DMS114 treated with DMSO at 0.1 percent for 48 hours (cell line): ENCODE results near the gene CRHR1.

Experiments used
- DNase-seq: peaks from one replicate; lab custom pipeline; 2025; ENCODE audit not compliant: unreplicated experiment; lab: John Stamatoyannopoulos, UW

CRHR1 gene

DNA sequence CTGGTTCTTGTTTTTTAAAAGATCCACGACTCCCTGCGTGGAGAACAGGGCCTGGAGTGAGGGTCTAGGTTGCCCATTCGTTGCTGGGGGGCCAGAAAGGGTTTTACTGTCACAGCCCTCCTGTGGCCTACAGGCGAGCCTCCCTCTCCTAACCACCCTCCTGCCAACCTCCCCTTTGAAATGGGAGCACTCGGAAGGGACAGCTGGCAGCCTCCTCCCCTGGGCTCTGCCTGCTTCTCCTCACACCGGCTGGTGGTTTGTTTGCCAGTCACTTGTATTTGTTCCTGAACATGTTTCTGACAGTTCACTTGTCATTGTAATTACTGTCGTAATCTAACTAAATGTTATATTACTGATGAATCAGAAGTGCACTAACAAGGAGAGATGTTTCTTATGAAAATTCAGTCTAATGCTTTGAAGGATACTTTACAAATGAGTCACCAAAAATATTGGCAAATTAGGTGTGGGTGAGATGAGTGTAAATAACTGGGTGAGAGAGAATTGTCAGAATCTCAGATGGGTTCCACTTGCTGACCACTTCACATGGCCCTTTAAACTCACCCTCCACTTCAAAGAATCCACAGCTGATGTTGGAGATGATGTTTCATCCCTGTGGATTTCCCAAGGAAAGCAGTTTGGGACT is 57.9 kb downstream of the CRHR1 start:
- no peak for DNase-seq

- no peak for DNase-seq
These were observed 59.6 kb downstream of the CRHR1 start for GRCh38 chr17:45843722-45844121.

- DNase-seq, result no peak
These were observed 60.7 kb downstream of the CRHR1 start, which contains the start of gene SPPL2C for GRCh38 chr17:45844695-45845375. TSS of gene SPPL2C (plus strand) at chr17:45844881. CDS start at chr17:45844907, 26 bp downstream.

DNA sequence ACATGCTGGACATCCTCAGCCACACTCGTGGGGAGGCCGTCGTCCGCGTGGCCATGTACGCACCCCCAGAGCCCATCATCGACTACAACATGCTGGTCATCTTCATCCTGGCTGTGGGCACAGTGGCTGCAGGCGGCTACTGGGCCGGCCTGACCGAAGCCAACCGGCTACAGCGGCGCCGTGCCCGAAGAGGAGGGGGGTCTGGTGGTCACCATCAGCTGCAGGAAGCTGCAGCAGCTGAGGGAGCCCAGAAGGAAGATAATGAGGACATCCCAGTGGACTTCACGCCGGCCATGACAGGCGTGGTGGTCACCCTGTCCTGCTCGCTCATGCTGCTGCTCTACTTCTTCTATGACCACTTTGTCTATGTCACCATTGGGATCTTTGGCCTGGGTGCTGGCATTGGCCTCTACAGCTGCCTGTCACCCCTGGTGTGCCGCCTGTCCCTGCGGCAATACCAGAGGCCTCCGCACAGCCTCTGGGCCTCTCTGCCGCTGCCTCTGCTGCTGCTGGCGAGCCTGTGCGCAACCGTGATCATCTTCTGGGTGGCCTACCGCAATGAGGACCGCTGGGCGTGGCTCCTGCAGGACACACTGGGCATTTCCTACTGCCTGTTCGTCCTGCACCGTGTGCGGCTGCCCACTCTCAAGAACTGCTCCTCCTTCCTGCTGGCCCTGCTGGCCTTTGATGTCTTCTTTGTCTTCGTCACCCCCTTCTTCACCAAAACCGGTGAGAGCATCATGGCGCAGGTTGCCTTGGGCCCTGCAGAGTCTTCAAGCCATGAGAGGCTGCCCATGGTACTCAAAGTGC is 61.5 kb downstream of the CRHR1 start:
- no peak for DNase-seq

GRCh38 chr17:45846223-45846622 is 62.1 kb downstream of the CRHR1 start:
- no peak for DNase-seq

GRCh38 chr17:45846646-45847045 is 62.5 kb downstream of the CRHR1 start:
- no peak for DNase-seq

DNA sequence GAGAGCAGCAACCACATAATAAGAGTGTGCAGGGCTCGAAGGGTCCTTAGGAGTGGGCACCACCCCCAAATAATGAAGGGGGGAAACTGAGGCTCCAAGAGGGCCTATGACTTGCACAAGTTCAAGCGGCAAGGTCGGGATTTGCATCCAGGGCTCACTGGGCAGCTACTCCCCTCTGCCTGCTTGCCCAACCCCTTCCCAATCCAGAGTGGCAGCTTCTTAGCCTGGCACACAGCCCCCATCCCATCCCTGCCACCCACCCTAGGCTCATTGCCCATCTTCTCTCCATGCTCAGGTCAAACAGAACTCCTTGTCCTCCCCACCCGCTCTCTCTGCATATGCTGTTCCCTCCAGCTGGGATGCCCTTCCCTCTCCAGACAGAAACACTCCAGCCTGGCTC is 63.0 kb downstream of the CRHR1 start:
- no peak for DNase-seq

DNA sequence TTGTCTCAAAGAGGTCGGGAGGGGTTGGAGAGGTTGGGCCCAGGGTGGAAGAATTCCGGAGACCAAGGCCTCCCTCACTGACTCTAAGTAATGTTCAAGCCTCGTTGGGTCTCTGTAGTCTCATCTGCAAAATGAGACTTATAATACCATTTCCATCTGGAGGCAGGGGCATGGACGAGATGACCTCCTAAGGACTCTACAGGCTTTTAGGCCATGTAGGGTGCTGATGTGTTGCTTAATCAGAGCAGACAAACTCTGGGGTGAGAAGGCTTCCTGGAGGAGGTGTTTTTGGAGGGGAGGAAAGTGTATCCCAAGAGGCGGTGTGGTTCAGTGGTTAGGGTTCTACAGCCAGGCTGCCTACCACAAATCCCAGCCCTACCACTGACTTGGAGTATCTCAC is 63.6 kb downstream of the CRHR1 start:
- DNase-seq, result no peak

DNA sequence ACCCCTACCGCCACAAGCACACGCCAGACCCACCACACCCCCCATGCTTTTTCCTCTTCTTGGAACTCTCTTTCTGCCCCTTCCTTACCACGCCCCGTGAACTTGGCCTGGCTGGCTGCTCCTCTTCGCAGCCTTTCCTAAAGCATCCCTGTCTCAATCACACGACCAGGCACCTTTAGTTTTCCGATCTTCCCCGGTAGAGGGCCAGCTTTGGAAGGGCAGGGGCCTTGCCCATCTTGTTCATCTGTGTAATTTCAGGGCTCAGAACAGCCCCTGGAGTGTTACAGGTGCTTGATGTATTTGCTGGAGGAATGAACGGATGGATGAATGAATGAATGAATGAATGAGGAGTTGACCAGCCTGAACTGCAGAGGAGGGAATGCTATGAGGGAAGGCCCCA is 64.3 kb downstream of the CRHR1 start:
- no peak for DNase-seq

GRCh38 chr17:45848868-45849535 is 64.9 kb downstream of the CRHR1 start:
- DNase-seq, result no peak

DNA sequence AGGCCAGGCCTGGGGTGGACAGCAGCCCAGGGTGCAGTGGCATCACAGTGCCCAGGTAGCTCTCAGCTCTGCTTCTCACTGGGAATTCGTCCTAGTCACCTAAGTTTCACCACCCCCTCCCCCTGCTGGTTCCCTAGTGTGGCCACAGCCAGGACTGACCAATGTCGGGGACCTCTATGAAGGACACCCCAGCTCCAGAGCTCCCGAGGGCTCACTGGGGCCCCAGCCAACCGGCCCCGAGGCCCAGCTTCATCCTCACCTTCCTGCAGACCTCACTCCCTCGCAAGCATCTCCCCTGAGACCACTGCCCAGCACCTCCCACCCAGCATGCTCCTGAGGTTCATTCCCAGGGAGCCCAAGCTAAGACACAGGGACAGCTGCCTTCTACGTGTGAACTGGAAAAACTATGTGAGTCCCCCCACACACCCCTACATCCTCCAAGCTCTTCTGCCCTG is 65.4 kb downstream of the CRHR1 start:
- DNase-seq, result no peak

- DNase-seq, result no peak
These were observed 65.9 kb downstream of the CRHR1 start for GRCh38 chr17:45850011-45850410.

GRCh38 chr17:45850468-45850867 is 66.3 kb downstream of the CRHR1 start:
- DNase-seq, result no peak

DNA sequence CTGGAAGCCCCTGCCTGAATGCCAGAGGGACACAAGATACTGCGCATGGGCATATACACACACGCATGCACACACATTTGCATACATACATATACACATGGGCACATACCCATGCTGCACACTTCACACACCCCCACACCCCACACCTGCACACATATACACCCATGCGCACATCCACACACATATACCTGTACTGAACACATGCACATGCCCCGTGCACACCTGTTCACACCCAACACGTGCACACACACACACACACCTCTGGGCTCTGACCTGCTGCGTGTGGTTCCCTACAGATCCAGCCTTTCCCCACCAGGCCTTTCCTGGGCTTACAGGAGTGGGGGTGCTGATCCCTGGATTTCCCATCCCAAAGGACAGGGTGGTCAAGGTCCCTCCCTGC is 66.9 kb downstream of the CRHR1 start:
- DNase-seq, result no peak

- DNase-seq, result no peak
These were observed 67.3 kb downstream of the CRHR1 start for GRCh38 chr17:45851464-45851863.

- no peak for DNase-seq
These were observed 67.8 kb downstream of the CRHR1 start for GRCh38 chr17:45851873-45852272.

DNA sequence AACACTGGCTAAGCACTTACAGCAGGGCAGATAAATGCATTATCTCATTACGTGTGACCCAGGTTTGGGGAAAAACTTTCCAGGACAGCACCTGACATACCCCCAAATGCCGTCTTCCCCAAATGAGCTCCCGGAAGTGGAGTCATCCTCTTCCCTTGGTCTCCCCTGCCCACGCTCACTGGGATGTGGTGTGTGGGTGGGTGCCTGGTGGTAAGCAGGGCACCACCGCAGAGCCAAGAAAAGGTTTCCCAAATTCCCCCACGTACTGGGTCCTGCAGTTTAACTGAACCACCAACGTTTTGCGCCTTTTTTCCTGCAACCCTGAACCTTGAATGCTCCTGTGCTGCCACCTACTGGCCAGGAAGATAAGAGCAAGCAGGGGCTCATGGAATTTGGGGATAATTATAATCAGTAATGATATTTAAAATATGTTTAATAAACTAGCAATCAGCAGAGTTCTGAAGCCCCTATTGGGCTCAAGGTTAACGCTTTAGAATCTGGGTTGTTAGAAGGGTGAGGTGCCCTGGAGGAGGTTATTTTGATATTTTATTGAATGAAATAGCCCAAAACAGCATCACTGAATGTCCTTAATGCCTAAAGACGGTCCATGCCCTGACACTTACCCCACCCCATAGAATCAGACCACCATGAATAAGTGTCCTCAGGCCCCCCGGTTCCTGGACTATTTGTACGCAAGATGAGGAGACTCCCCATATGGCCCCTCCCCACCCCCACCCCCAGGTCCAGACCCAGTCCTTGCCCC is 68.6 kb downstream of the CRHR1 start:
- DNase-seq, result peak; percentile 70

- DNase-seq, result no peak
These were observed 70.1 kb downstream of the CRHR1 start for GRCh38 chr17:45854209-45854608.

DNA sequence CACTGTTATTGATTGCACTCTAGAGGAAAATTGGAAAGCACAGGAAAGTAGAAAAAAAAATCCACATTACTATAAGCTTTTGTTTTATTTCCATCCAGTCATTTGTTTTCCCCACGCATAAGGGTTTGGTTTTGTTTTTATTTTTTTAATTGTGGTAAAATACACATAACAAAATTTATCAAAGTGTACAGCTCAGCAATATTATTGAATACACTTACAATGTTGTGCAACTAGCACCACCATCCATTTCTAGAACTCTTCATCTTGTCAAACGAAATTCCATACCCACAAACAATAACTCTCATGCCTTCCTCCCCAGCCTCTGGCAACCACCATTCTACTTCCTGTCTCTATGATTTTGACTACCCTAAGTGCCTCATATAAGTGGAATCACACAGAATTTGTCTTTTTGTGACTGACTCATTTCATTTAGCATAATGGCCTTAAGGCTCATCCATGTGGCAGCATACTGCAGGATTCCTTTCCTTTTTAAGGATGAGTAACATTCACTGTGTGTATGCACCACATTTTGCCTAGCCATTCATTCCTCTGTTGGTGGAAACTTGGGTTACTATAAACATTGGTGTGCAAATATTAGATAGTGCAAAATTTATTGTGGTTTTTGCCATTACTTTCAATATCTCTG is 71.7 kb downstream of the CRHR1 start:
- no peak for DNase-seq
